HL-60/S4 treated with phorbol 12-myristate 13-acetate at 8.2 ng/mL for 4 days and 3 days (cell line): Measurements from ENCODE around the gene SPTLC3.
"Not testable (repeated sequence)": the region's sequence is repeated elsewhere in the genome, so short reads cannot be mapped to it uniquely, and the experiment has no call there.

Experiments
- in situ Hi-C: fragments of 300-500 bp; cut with MboI; formaldehyde crosslinking; loops from 2 replicates; pipeline ENCODE4 v1.15.0; 2022; ENCODE audit warnings: low sequenced_read_pairs

Gene SPTLC3

GRCh38 chr20:13008761-13009681 lies at the start of gene SPTLC3:
Gene SPTLC3, plus strand, starts transcription at chr20:13008972. Its CDS starts 296 bp downstream, at chr20:13009268.
- in situ Hi-C loops, result no loop called here

- in situ Hi-C loops, result no loop called here
These were observed 47.0 kb upstream of the SPTLC3 start for GRCh38 chr20:12961725-12962124.

DNA sequence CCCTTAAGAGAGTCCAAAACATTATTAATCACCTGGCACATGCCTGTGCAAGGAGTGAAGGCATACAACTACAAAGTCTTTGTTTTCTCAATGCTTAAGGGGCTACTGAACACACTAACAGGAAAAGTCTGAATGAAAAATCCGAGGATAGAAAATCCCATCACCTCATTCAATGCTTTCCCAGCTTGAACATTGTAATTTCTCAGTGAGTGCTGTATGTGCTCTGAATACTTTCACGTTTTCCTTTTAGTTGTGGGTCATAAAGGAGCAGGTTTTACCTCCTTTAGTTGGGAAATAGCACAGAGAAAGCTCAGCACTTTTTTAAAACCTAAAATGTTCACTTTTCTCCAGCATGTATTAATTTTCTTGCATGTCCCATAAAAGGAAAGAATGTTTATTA lies 45.9 kb upstream of the SPTLC3 start:
- in situ Hi-C loops, result no loop called here

DNA sequence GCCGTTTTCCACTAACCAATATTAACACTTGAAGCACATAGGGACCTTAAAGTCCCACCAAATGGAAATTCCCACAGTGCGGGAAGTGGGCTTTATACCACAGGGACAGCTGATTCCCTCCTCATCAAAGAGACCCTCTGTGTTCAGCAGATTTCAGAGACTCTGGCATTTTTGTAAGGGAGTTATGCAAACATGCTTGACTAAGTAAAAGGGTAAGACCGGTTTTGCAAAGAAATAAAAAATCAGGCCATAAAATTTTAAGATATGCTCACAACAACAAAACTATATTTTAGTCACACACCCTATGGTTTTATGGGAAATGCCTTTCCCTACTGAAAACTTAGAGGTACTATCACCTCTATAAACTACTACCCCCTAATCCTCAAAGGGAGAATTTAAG lies 45.4 kb upstream of the SPTLC3 start:
- in situ Hi-C loops, result no loop called here

DNA sequence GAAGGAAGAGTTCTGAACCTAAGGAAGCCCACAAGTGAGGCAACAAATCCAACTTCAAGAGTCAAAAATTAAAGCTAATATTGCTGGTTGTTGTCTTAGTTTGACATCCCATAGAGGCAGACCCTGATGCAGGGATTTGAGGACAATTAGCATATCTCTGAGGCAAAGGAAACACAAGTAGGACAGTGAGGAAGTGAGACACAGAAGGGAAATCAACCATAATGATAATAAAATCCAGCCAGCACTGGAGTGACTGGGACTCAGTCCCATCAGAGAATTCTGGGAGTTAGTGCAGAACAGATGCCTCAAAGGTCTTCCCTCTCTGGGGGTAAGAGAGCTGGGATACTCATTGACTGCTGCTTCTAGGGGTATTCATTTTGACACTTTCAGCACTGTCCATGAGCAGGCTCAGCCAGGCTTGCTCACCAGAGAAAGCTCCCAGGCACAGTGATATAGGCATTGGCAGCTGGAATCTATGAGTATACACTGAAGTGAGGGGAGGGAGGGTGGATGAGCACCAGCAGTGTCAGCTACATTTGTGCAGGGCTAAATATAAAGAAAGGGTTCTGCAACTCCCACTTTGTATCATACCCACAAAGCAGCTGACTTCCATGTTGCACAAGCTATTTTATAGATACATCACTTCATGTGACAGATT lies 43.4 kb upstream of the SPTLC3 start:
- in situ Hi-C loops, result no loop called here

- in situ Hi-C loops, result no loop called here
These were observed 42.9 kb upstream of the SPTLC3 start for GRCh38 chr20:12965870-12966251.

DNA sequence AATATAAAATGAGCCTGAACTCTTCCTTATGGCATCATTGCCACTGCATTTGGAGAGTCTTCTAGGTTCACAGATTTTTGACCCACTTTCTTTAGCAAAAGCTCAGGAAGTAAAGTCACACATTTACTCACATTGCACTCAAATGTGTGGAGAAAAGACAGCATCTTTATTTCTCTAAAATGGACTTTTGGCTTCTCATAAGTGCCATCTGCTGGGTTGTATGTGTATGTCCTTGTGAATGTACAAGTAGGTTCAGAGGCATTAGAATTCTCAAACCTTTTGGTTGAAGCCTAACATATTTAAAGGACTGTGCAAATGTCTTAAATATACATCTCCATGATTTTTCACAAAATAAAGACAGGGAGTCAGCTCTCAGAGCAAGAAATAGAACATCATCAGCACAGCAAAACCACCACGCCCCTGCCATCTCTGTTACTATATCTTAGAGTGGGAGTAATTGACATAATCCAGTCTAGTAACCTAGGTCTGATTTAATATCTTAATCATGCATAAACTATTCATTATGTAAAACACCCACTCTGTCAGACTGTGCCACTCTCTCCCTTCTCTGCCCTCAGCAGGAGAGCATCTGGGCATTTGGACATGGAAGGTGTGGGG lies 42.2 kb upstream of the SPTLC3 start:
- in situ Hi-C loops, result no loop called here

DNA sequence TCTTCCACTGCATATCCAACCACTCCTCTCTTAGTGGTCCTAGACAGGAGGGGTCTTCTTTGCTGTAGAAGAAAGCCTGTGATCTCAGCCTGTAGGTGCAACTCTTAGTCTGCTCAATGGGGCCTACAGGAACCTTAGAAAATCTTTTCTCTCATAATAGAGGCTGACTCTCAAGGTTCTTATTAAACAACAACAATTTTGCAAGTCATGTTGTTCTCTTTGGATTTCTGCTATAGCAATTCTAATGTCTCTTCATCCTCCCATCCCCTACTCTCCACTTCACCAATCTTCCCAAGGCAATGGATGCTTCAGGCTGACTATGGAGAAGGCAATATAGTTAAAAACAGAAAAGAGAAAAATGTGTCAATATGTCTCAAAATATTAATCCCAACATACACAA lies 40.8 kb upstream of the SPTLC3 start:
- in situ Hi-C loops, result no loop called here

- in situ Hi-C loops, result no loop called here
These were observed 40.3 kb upstream of the SPTLC3 start for GRCh38 chr20:12968472-12968871.

DNA sequence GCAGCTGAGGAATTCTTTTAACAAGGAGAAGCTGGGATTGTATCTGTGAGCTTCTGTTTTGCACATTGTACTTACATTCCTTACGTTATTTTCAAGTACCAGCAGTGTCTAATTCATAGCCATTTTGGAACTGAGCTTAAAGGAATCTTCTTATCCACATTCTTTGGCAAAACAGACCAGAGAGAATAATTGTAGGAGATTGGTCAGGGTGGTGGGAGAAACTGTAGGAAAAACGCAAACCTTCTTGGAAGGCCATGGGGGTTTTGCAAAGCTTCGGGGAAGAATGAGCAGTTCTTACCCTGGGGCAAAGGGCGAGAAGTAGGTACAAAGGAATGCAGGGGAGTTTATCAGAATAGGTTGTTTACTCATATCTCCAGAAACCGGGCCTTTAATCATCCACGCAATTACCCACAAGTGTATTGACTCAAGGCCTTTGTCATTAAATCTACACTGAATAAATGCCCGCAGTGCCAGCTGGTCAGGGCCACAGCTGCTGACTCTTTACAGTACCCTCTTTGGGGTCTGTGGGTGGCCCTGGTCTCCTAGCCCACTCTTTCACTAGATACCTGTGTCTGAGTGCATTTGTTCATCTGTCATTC lies 39.6 kb upstream of the SPTLC3 start:
- in situ Hi-C loops, result no loop called here

- in situ Hi-C loops, result no loop called here
These were observed 38.4 kb upstream of the SPTLC3 start for GRCh38 chr20:12970372-12970821.

DNA sequence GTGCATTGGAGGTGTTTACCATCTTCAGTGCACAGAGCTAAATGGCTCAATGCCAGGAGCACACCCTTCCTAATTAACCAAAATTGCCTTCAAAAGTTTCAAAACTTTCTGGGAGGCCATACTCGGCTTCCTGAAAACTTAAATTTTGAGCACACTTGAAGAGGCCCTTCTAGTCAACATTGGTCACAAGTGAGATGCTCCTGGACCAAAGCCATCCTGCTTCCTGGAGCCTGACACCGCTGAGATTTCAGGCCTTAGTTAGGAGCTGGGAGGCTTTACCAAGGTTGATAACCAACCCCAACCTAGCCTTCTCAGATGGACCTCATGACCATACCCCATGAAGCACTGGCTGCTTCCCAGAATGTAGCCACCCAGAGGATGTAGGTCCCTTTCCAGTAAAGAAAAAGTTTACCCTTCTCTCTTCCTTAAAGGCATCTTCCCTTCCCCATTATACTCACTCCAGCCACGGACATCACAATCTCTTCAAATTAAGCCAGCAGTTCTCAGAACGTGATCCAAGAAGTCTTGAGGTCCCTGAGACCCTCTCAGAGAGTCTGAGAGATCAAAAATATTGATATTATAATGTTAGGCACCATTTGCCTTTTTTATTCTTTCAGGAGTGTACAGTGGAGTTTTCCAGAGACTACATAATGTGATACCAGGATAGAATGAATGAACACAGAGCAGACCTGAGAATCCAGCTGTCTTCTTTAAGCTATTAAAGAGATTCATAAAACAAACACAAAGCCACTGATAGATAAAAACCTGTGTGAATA lies 32.8 kb upstream of the SPTLC3 start:
- in situ Hi-C loops, result no loop called here

DNA sequence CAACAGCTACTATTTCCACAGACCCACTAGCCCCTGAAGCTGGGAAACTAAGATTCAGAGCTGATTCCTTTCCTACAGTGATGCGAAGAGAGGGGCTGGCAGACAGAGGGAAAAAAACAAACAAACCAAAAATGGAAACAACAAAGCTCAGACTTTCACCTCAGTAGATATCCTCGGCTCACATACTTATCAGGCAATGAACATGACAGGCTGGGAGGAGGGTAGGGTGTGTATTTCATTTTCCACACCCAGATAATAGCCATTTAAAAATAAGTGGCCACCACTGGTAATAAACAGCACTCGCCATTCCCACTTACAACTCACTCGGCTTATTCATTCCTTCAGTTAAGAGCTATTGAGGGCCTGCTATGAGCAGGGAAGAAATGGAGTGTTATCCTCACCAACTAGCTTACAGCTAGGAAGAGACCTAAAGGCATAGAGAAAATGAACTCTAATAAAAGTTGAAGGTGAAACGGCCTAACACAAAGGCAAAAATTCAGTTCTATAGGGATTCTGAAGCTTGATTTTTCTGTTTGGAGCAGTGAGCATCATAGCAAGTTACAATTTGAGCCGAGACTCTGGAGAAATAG lies 32.0 kb upstream of the SPTLC3 start:
- in situ Hi-C loops, result no loop called here

DNA sequence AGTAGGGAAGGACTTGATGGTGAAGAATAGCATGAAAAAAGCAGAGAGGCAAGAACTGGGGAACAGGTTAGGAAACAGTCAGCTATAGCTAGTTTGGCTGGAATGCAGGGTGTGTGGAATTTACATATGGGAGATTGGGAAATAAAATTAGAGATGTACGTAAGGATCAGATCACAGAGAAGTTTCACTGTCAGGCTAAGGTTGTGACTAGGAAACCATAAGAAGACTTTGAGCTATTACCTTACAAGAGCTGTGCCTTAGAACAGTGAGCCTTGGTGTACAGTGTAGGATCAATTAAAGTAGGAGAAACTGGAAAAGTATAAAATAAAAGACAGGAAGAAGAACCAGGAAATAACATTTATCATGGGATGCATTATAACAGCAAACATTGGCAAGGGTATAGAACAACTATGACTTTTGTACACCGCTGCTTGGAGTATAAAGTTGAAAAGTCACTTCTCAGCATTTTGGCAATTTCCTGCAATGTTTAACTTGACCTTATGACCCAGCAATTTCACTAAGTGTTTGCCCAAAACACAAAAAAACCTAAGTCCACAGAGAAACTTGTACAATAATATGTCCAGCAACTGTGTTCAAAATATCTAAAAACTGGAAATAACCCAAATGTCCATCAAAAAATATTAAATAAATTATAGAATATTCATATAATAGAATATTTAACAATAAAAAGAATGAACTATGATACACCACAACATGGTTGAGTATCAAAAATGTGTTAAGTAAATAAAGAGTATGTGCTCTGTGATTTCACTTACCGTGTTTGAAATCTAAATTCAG lies 31.2 kb upstream of the SPTLC3 start:
- in situ Hi-C loops, result no loop called here

DNA sequence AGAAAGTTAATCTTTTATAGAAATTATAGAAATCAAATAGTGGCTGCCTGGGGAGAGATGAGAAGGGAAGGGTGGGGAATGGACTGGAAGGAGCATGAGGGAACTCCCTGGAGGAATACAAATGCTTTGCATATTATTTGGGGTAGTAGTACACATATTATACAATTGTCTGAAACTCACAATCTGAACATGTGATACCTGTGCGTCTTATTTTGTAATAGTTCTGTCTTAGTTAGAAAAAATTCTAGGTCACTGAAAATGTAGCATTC lies 30.7 kb upstream of the SPTLC3 start:
- in situ Hi-C loops, result no loop called here

GRCh38 chr20:12978613-12979495 lies 29.9 kb upstream of the SPTLC3 start:
- in situ Hi-C loops, result no loop called here

- in situ Hi-C loops, result not testable (repeated sequence)
These were observed 29.1 kb upstream of the SPTLC3 start for GRCh38 chr20:12979713-12980112.

DNA sequence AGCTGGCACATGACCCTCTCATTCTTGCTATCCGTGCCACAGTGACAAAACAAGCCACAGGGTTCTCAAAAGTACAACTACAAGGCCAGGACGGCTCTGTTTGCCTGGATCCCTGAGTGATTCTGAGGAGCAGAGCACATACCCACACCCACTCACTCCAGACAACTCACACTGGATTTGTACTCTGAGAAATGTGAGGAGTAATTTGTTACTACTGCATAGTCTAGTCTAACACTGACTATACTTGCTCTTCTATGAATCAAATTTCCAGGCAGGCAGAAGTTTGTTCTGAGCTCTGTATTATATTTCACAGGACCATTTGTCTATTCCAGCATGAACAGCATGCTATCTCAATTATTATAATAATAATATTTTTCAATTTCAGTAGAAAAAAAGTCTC lies 26.7 kb upstream of the SPTLC3 start:
- in situ Hi-C loops, result no loop called here
